OCI-M2 (cell line): ENCODE measurements around the gene ADCY3.

Experiments
- DNase-seq: peaks from one replicate; lab custom pipeline; 2025; ENCODE audit not compliant: unreplicated experiment; lab: John Stamatoyannopoulos, UW

ADCY3 gene

GRCh38 chr2:24771764-24772586 lies 148.1 kb downstream of the ADCY3 start:
- no peak for DNase-seq

DNA sequence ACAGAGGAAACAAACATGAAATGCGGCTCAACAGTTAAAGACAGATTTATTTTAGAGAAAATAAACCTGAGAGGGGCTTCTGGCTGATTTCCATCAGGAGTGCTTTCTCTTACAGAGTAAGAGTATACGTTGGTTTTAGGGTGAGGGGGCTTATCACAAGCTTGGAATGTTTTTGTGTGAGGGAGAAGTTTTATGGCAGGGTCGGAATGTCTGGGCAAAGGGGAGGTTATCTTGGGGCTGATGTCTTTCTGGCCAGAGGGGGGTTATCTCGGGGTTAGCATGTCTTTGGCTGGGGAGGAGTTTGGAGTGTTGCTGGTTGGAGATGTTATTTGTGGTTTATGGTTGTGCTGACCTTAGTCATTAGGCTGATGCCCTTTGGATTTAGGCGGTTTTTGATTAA lies 149.0 kb downstream of the ADCY3 start:
- no peak for DNase-seq
